ENCODE results near the gene C15orf39.

The C15orf39 gene

DNA sequence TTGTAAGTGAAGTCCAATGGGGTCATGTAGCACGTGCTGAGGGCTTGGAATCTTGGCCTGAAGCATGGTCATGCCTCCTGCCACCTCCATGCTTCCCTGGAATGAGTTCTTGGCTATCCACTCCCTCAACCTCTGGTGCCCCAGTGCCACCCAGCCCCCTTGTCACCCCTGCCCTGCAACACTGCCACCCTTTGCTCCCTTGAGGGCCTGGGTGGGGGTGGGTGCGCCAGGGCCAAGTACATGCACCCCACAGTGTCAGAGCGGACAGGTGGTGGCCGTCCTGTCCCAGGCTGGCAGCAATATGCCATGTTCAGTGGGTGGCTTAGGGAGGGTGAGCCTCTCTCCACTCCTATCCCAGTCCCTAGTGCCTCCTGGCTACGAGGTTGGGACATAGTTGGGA lies 27.6 kb upstream of the C15orf39 start:
- DNase-seq: no peak

GRCh38 chr15:75174729-75175128 lies 27.0 kb upstream of the C15orf39 start:
- DNase-seq: no peak

GRCh38 chr15:75176396-75176761 lies 25.3 kb upstream of the C15orf39 start:
- no peak for DNase-seq

- no peak for DNase-seq
These were observed 24.2 kb upstream of the C15orf39 start for GRCh38 chr15:75177360-75178071.

DNA sequence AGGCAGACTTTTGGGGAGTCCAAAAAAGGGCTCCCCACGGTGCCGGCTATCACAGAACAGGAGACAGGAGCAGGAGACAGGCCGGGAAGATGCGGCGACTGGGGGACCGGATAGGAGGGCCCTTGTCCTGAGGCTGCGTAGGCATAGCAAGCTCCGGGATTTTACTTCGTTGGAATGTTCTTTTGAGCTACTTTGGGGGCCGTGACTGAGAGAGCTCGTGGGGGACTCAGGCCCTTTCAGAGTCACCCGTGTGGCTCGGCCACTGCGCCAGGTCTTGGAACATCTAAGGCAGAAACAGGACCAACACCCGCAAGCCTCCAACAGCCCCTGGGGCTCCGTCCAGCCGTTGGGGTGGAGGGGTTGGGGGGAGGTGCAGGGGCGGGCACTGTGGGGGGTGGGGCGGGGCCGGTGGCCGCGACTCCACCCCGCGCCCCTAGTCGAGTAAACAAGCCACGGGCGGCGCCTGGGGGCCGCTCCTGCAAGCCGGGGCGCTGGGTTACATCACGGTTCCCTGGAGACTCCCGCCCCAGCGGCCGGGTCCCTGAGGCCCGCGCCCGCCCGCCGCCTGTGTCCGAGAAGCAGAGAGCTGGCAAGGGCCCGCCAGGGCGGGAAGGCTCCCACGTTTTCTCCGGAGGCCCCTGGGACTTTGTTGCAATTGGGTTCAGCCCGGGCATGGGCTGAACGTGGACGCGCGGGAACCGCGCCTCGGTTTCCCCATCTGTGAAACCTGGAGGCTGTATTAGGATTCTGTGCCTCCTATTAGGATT lies 23.3 kb upstream of the C15orf39 start:
- DNase-seq: no peak

- DNase-seq: no peak
These were observed 22.5 kb upstream of the C15orf39 start for GRCh38 chr15:75178938-75179745.

DNA sequence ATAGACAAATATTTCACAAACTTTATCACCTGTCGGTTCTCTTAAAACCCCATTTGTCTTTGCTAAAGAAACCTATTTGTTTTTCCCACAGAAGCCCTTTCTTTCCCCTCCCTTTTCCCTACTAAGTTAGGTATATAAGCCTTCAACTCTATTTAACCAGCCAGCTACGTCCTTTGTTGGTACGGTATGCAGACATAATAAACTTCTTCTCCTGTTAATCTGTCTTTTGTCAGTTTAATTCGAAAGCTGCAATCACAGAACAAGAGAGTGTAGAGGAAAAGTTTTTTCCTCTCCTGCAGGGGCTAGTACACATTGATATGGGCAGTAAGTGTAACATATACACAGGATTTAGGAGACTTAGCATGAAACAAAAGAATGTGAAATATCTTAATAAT lies 21.9 kb upstream of the C15orf39 start:
- DNase-seq: no peak

DNA sequence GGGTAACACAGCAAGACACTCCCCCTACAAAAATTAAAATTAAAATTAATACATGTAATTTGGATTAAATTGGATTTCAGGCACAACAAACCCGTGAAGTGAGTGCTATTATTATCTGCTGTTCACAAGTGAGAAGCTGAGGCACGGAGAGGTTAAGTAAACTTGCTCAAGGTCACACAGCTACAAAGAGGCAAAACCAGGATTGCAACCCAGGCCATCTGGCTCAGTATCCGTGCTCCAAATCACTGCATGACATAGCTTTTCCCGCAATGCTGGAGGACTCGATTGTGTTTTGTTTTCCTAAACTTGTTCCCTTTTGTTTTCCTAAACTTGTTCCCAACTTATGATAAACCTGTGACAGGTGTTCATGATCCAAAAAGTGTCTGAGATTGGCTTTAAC lies 19.9 kb upstream of the C15orf39 start:
- DNase-seq: no peak

GRCh38 chr15:75182187-75183131 lies 19.2 kb upstream of the C15orf39 start:
- no peak for DNase-seq

- no peak for DNase-seq
These were observed 16.2 kb upstream of the C15orf39 start for GRCh38 chr15:75185271-75186029.

DNA sequence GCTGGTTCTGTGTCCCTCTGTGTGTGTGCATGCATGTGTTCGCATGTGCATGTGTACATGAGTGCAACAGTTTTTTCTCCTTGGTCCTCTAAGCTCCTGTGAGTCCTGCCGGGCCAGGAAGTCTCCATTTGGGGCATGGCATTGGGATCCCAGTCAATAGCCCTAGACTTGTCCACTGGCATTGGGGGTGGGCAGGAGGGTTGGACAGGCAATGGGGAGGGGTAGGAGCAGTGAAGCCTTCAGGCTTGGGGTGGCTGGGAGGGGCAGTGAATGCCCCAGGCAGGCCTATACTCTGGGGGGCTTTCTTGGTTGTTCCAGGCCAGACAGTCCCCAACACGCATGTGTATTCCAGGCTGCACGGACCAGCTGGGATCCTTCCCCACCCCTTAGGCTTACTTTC lies 15.6 kb upstream of the C15orf39 start:
- no peak for DNase-seq

DNA sequence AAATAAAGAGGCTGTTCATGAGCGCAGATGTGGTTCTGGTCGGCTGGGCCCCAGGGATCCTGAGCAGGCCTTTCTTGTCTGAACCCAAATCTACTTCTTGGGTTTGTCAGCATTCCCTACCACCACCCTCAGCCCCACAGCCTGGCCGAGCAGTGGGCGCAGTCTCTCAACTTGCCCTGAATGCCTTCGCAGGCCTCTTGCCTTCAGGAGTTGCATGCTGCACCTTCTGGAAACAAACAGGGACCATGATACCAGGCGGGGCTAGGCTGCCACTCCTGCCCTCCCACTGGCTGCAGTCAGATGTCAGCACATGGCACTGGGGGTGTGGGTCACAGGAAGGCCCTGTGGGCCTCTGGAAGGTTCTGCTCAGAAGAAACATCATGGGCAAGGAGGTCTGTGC lies 13.2 kb upstream of the C15orf39 start:
- no peak for DNase-seq

DNA sequence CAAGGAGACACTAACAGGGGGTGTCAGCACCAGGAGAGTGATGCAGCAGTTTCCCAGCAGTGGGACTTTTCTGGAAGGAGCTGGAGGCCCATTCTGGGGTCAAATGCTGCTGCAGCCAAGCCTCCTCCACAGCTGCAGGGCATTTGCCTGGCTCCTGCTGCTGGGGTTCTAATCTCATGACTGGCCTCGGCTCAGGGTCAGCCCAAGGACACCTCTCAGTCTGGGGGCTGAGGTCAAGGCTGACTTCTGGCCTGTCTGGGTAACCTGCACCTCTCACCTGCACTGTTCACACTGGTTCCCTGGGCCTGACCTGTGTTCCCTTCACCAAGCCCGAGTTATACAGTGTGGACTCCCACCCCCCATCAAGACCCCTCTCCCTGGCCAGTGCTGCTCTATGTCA lies 10.4 kb upstream of the C15orf39 start:
- no peak for DNase-seq

DNA sequence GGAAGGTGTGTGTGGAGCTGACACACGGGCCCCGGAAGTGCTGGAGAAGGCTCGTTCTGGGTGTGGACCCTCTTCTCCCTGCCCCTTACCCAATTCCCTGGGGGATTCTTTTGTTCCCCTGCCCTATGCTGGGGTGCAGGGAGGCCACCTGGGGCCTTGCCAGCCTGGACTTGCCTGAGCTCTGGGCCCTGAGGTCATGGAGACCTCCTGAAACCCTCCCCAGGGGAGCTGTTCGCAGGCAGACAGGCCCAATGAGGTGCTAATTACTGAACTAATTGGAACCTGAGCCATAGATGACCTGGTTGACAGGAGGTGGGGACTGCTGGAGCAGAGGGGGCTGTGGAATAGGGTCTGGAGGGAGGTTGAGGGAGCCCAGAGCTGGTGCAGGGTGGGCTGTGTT lies 9.4 kb upstream of the C15orf39 start:
- no peak for DNase-seq

DNA sequence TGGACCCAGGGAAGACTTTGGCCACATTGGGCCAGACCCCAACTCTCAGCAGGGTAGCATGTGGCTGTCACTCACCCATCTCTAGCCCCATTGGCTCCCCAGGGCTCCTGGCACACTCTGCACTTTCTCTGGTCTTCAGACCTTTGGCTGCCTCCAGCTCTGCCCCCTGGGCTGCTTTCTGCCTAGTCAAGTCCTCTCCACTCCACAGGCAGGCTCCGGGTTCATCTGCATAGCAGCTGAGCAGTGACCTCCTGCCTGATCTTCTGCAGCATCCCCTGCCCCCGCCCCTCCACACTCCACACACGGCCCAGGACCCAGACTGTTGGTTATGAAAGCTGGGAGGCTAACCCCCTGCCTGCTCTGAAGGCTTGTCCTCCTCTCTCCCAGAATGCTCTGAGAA lies 8.4 kb upstream of the C15orf39 start:
- DNase-seq: no peak

DNA sequence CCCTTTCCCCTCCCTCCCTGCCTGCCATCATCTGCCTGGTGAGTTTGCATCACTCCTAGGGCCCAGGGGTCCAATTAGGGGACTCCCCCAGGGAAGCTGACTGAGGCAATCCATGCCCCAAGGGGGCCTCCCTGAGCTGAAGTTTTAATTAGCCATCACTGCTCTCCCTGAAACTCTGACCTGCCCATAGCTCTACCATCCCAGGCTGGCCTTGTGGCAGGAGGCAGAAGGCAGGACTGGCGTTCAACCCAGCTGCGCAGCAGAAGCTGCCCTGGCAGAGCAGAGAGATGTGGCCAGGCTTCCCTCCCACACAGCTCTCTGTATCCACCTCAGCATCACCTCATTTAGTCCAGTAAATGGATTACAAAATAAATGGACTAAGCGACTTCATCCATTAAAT lies 7.7 kb upstream of the C15orf39 start:
- no peak for DNase-seq

GRCh38 chr15:75194397-75194796 lies 7.3 kb upstream of the C15orf39 start:
- no peak for DNase-seq

- DNase-seq: no peak
These were observed 6.4 kb upstream of the C15orf39 start for GRCh38 chr15:75195122-75195765.

DNA sequence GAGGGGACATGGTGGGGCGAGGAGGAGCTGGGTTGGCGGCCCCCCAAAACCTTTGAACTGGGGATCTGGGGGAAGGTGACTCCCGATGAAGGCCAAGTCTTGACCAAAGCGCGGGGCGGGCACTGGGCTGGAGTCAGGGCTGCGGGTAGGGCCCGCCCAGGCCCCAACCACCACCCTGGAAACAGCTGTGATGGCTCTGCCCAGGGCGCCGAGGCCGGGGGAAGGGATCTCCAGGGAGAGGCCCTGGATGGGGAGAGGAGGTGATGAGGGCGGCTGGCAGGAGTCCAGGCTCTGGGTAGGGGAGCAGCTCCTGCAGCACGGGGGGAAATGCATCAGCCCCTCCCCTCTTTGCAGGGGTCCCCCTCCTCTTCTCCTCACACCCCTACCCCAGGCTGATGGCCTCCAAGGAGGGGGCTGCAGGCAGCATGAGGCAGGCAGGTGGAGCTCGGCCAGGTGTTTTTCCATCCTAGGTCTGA lies 5.9 kb upstream of the C15orf39 start:
- DNase-seq: no peak

DNA sequence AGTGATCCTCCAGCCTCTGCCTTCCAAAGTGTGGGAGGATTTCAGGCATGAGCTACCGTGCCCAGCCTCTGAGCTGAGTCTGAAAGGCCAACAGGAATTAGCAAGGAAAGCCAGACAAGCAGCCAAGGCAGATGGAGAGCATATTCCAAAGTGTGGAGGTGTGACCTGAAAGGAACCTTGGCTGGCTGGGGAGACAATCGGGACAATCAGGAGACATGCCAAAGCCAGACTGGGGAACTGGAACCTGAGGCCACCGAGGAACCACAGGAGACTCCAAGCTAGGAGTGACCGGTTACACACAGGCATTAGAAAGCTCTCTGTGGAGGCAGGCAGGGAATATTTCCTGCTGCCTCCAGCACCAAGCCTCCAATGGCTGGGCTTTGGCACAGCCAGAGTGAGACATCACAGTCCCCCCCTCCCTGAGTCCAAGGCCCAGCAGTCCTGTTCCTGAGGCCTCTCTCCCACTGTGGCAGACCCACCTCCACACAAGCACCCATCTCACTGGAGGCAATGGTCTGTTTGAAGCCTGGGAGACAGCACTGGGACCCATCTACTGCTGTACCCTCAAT lies 4.5 kb upstream of the C15orf39 start:
- DNase-seq: no peak
